Neuronal stem cell (in vitro differentiated cells): ENCODE measurements around the gene SLC44A3.

Experiments used
- DNase-seq: peaks from one replicate; pipeline ENCODE4 v3.0.0-alpha.2; 2013; ENCODE audit warnings: low spot score
- H2AFZ ChIP-seq: one replicate; pipeline ENCODE4 v1.6.1; 2013; ENCODE audit warnings: mild to moderate bottlenecking, low read length, inconsistent platforms
- H2AK5ac ChIP-seq: 2 replicates; pipeline ENCODE4 v1.6.1; 2013; ENCODE audit warnings: low read depth, mild to moderate bottlenecking, inconsistent platforms, low read length, moderate library complexity, mixed read lengths
- H2BK120ac ChIP-seq: 2 replicates; pipeline ENCODE4 v1.6.1; 2013; ENCODE audit warnings: low read depth, mild to moderate bottlenecking, inconsistent platforms, low read length, moderate library complexity, mixed read lengths
- H2BK12ac ChIP-seq: one replicate; pipeline ENCODE4 v1.6.1; 2013; ENCODE audit warnings: low read length, inconsistent platforms
- H2BK15ac ChIP-seq: 2 replicates; pipeline ENCODE4 v1.6.1; 2013; ENCODE audit warnings: mild to moderate bottlenecking, low read length, inconsistent platforms, mixed read lengths
- H2BK5ac ChIP-seq: one replicate; pipeline ENCODE4 v1.6.1; 2013; ENCODE audit warnings: inconsistent platforms, mild to moderate bottlenecking, low read length, moderate library complexity
- H3K14ac ChIP-seq: one replicate; pipeline ENCODE4 v1.6.1; 2013; ENCODE audit warnings: low read length, inconsistent platforms
- H3K18ac ChIP-seq: 2 replicates; pipeline ENCODE4 v1.6.1; 2013; ENCODE audit warnings: low read length, inconsistent platforms
- H3K23ac ChIP-seq: 2 replicates; pipeline ENCODE4 v1.6.1; 2013; ENCODE audit warnings: low read depth, mild to moderate bottlenecking, mixed read lengths, low read length, inconsistent platforms; ENCODE audit not compliant: poor library complexity
- H3K27ac ChIP-seq: replicated peaks from 3 replicates; pipeline ENCODE4 v1.5.1; 2013; ENCODE audit warnings: low read length, inconsistent platforms
- H3K27me3 ChIP-seq, 3 experiments: 2 replicates each; pipeline ENCODE4 v1.6.1; 2013; ENCODE audit warnings: low read length in 3 of 3, mild to moderate bottlenecking in 2 of 3, inconsistent platforms in 1 of 3, low read depth in 1 of 3, mixed read lengths in 1 of 3, moderate library complexity in 1 of 3; ENCODE audit not compliant: control insufficient read depth in 3 of 3, insufficient read depth in 3 of 3
- H3K36me3 ChIP-seq, 2 donors: replicated peaks in 1 of 2; 2 replicates each; pipeline ENCODE4 v1.6.1; 2013; ENCODE audit warnings: low read length in 2 of 2; ENCODE audit not compliant: control insufficient read depth in 2 of 2, insufficient read depth in 2 of 2
- H3K4ac ChIP-seq: 2 replicates; pipeline ENCODE4 v1.6.1; 2013; ENCODE audit warnings: inconsistent platforms, mild to moderate bottlenecking, low read length, moderate library complexity
- H3K4me1 ChIP-seq, 2 donors: 1 replicate in 1 of 2; 2 replicates in 1 of 2; pipeline ENCODE4 v1.6.1; 2013; ENCODE audit warnings: low read length in 2 of 2, low read depth in 1 of 2; ENCODE audit not compliant: control insufficient read depth in 2 of 2, insufficient read depth in 1 of 2
- H3K4me2 ChIP-seq: one replicate; pipeline ENCODE4 v1.6.1; 2013; ENCODE audit warnings: mild to moderate bottlenecking, low read length, inconsistent platforms; ENCODE audit not compliant: insufficient read depth, poor library complexity, severe bottlenecking
- H3K4me3 ChIP-seq, 2 donors: 2 replicates each; pipeline ENCODE4 v1.5.1; 2013; ENCODE audit warnings: low read length in 2 of 2, mild to moderate bottlenecking in 2 of 2, inconsistent platforms in 1 of 2, moderate library complexity in 1 of 2
- H3K79me1 ChIP-seq: one replicate; pipeline ENCODE4 v1.6.1; 2013; ENCODE audit warnings: low read depth, mild to moderate bottlenecking, inconsistent platforms, low read length, moderate library complexity
- H3K9ac ChIP-seq: one replicate; pipeline ENCODE4 v1.6.1; 2013; ENCODE audit warnings: mild to moderate bottlenecking, low read depth, low read length, inconsistent platforms; ENCODE audit not compliant: poor library complexity
- H3K9me3 ChIP-seq, 2 donors: replicated peaks in 1 of 2; 2 replicates each; pipeline versions ENCODE3 to v1.6.1; 2013; ENCODE audit warnings: low read length in 2 of 2, mild to moderate bottlenecking in 2 of 2, inconsistent platforms in 1 of 2, low read depth in 1 of 2, mixed read lengths in 1 of 2, moderate library complexity in 1 of 2; ENCODE audit not compliant: control insufficient read depth in 2 of 2, insufficient read depth in 1 of 2
- H4K8ac ChIP-seq: one replicate; pipeline ENCODE4 v1.6.1; 2013; ENCODE audit warnings: low read depth, mild to moderate bottlenecking, inconsistent platforms, low read length, moderate library complexity
- H4K91ac ChIP-seq: one replicate; pipeline ENCODE4 v1.6.1; 2013; ENCODE audit warnings: low read length, low read depth, mild to moderate bottlenecking, inconsistent platforms; ENCODE audit not compliant: poor library complexity
- WGBS, 2 donors: extraction: QIAGEN DNeasy Blood & Tissue Kit; methylation state at CpG; one replicate each; pipeline ENCODE4 v1.1.7; 2013; ENCODE audit warnings: missing lambda C conversion rate in 2 of 2, mixed read lengths in 1 of 2; ENCODE audit not compliant: insufficient read length in 2 of 2, insufficient replicate concordance in 1 of 2; ENCODE audit errors: extremely low coverage in 2 of 2; 5-methylcytosine and 5-hydroxymethylcytosine counted together

SLC44A3 gene

GRCh38 chr1:94851571-94851970 lies 31.4 kb downstream of the SLC44A3 start:
- DNase-seq = no peak
- Histone ChIP-seq H3K36me3 (no peaks in the 10 kb centered on the region), H3K18ac (no peak overlapping the region), H2BK12ac (no peak overlapping the region), H3K9me3 (peaks cover 0 to 4% of the 10 kb centered on the region in 2 donors), H2BK5ac (no peak overlapping the region), H2BK15ac (no peak overlapping the region), H3K79me1 (no peaks in the 10 kb centered on the region), H3K23ac (no peak overlapping the region), H3K14ac (no peak overlapping the region), H3K4ac (no peak overlapping the region), H4K8ac (no peak overlapping the region), H2BK120ac (no peak overlapping the region), H3K4me1 (peaks cover 0 to 6% of the 10 kb centered on the region in 2 donors), H2AK5ac (no peak overlapping the region), H3K27me3 (no peaks in the 10 kb centered on the region), H3K4me2 (no peak overlapping the region), H3K9ac (no peak overlapping the region), H3K27ac (no peak overlapping the region), H4K91ac (no peak overlapping the region), H3K4me3 (no peak overlapping the region), H2AFZ (no peak overlapping the region)
- WGBS, 2 donors = no CpG with 5 or more reads among the region's 1 CpG

GRCh38 chr1:94852788-94853187 lies 32.6 kb downstream of the SLC44A3 start:
- DNase-seq = no peak
- no CpG with 5 or more reads among the region's 2 CpGs for WGBS, 2 donors

GRCh38 chr1:94854458-94855306 lies 34.5 kb downstream of the SLC44A3 start:
- no peak overlapping the region for H3K4ac ChIP-seq
- H2AFZ ChIP-seq = peak overlapping the region; percentile 93
- WGBS, 2 donors = no CpG with 5 or more reads among the region's 21 CpGs
- no peak overlapping the region for H2BK12ac ChIP-seq
- H2BK5ac ChIP-seq = no peak overlapping the region
- no peaks in the 10 kb centered on the region for H3K79me1 ChIP-seq
- H2AK5ac ChIP-seq = no peak overlapping the region
- no peak overlapping the region for H3K14ac ChIP-seq
- H3K36me3 ChIP-seq = no peaks in the 10 kb centered on the region
- peak overlapping the region; percentile 20 to 53 for H3K4me3 ChIP-seq
- peak overlapping the region; percentile 89 for H3K4me2 ChIP-seq
- peaks cover 0 to 4% of the 10 kb centered on the region in 2 donors for H3K9me3 ChIP-seq
- H3K4me1 ChIP-seq = peaks cover 0 to 10% of the 10 kb centered on the region in 2 donors
- no peak overlapping the region for H3K27ac ChIP-seq
- H4K91ac ChIP-seq = no peak overlapping the region
- no peak overlapping the region for H2BK120ac ChIP-seq
- H3K9ac ChIP-seq = peak overlapping the region; percentile 68
- no peak overlapping the region for H4K8ac ChIP-seq
- no peak overlapping the region for H2BK15ac ChIP-seq
- peak; percentile 77 for DNase-seq
- no peak overlapping the region for H3K23ac ChIP-seq
- H3K27me3 ChIP-seq = no peaks in the 10 kb centered on the region
- H3K18ac ChIP-seq = peak overlapping the region; percentile 0

More at GRCh38 chr1:94852788-94853187, 32.6 kb downstream of the SLC44A3 start:
- Histone ChIP-seq H2AFZ (no peak overlapping the region), H3K18ac (no peak overlapping the region), H3K79me1 (no peaks in the 10 kb centered on the region), H2BK12ac (no peak overlapping the region), H3K9ac (no peak overlapping the region), H3K27me3 (no peaks in the 10 kb centered on the region), H2BK15ac (no peak overlapping the region), H2AK5ac (no peak overlapping the region), H3K14ac (no peak overlapping the region), H3K36me3 (no peaks in the 10 kb centered on the region), H3K4me2 (no peak overlapping the region), H3K27ac (no peak overlapping the region), H3K4me1 (peaks cover 0 to 6% of the 10 kb centered on the region in 2 donors), H3K9me3 (peaks cover 0 to 4% of the 10 kb centered on the region in 2 donors), H2BK5ac (no peak overlapping the region), H4K8ac (no peak overlapping the region), H3K4ac (no peak overlapping the region), H4K91ac (no peak overlapping the region), H3K4me3 (no peak overlapping the region), H2BK120ac (no peak overlapping the region), H3K23ac (no peak overlapping the region)

GRCh38 chr1:94855307-94855700 lies 35.1 kb downstream of the SLC44A3 start:
- Histone ChIP-seq H4K91ac (no peak overlapping the region), H3K4me1 (peaks cover 0 to 12% of the 10 kb centered on the region in 2 donors), H3K79me1 (no peaks in the 10 kb centered on the region), H3K4me2 (no peak overlapping the region), H3K36me3 (no peaks in the 10 kb centered on the region), H2BK120ac (no peak overlapping the region), H3K27ac (no peak overlapping the region), H2BK12ac (no peak overlapping the region), H3K4ac (no peak overlapping the region), H3K9me3 (peaks cover 0 to 4% of the 10 kb centered on the region in 2 donors), H2BK15ac (no peak overlapping the region), H2BK5ac (no peak overlapping the region), H3K23ac (no peak overlapping the region), H3K18ac (no peak overlapping the region), H4K8ac (no peak overlapping the region), H3K27me3 (no peaks in the 10 kb centered on the region), H2AFZ (peak overlapping the region; percentile 93), H3K9ac (no peak overlapping the region), H2AK5ac (no peak overlapping the region), H3K14ac (no peak overlapping the region), H3K4me3 (no peak overlapping the region)
- no CpG with 5 or more reads among the region's 2 CpGs for WGBS, 2 donors
- DNase-seq = no peak
